Testis (tissue), 3 donors: ENCODE data around the gene LTN1. TPM values are rescaled to one million over a fixed set of nuclear protein-coding genes. Genes with fewer than 3 reads are reported as not detected.

Experiments used
- DNase-seq: peaks from one replicate; pipeline ENCODE4 v3.0.0-alpha.2; 2019
- H3K27ac ChIP-seq, 2 donors: fragments of 200-600 bp; sonication (generic); one replicate each; pipeline ENCODE4 v1.5.1; 2019
- H3K27me3 ChIP-seq: fragments of 200-600 bp; sonication (generic); one replicate; pipeline ENCODE4 v1.5.1; 2019
- H3K36me3 ChIP-seq: fragments of 200-600 bp; sonication (generic); one replicate; pipeline ENCODE4 v1.5.1; 2017; ENCODE audit warnings: low read depth; ENCODE audit errors: missing control alignments
- H3K4me1 ChIP-seq: fragments of 200-600 bp; sonication (generic); one replicate; pipeline ENCODE4 v1.5.1; 2019
- H3K4me3 ChIP-seq, 2 donors: fragments of 200-600 bp; sonication (generic); one replicate each; pipeline ENCODE4 v1.5.1; 2017 to 2019
- H3K9me3 ChIP-seq: fragments of 200-600 bp; sonication (generic); one replicate; pipeline ENCODE4 v1.5.1; 2017
- POLR2A ChIP-seq: fragments of 450-650 bp; IDR thresholded peaks from one replicate; pipeline ENCODE4 v1.6.1; 2017; ENCODE audit warnings: antibody characterized with exemption, mild to moderate bottlenecking, moderate library complexity
- WGBS, 2 donors: methylation state at CpG; one replicate each; pipeline ENCODE4 v1.1.5; 2018; 5-methylcytosine and 5-hydroxymethylcytosine counted together
- intact Hi-C: fragments of 100-400 bp; cut with DNase I; formaldehyde crosslinking; loops from one replicate; pipeline ENCODE4 v1.15.1; 2023; ENCODE audit warnings: low total_unique reads
- polyA plus RNA-seq: library from polyadenylated mRNA; stranded (reverse); fragments of 350-450 nt; fragmentation: Illumina TruSeq; extraction: RNeasy Lipid Tissue Mini Kit (QIAGEN cat#74804); gene quantifications from one replicate; pipeline ENCODE4 v1.2.3, GENCODE V29; 2014; ENCODE audit warnings: low read depth, low replicate concordance; ENCODE audit not compliant: insufficient read depth
- total RNA-seq, 2 donors: library from RNA; depleted of rRNA; stranded (reverse); fragments of >200 nt; gene quantifications; one replicate each; pipeline ENCODE4 v1.2.3, GENCODE V29; 2016
- TF ChIP-seq, protein P1 (sequence below), 3 experiments: fragments of 450-650 bp in 2 of 3; fragments of 200-600 bp in 1 of 3; sonication (generic) in 1 of 3; IDR thresholded peaks; one replicate each; pipeline ENCODE4 v1.5.1; 2016 to 2019; ENCODE audit warnings: antibody characterized with exemption in 3 of 3, mild to moderate bottlenecking in 2 of 3, moderate library complexity in 1 of 3

Gene LTN1
- total and polyA plus RNA-seq, 3 donors from 2014 or later: 22.1 to 47.2 (median 34.1) TPM

DNA sequence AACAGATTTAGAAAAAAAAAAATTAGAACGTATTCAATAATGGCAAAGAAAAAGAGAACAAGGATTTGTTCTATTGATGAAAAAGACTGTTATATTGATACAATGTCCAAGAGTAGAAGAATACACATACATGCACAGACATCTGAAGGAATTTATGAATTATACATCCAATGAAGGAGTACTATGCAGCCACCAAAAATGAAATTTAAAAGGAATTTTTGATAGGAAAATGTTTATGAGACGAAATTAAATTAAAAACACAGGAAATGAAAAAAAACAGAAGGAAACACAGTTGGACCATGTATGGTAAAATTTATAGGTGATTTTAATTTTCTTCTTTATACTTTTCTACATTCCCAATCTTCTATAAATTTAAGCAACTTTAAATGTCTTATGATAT is 110.3 kb downstream of the LTN1 start:
- H3K27me3 ChIP-seq: no peaks in the 10 kb centered on the region
- H3K4me3 ChIP-seq: no peak overlapping the region
- H3K36me3 ChIP-seq: no peaks in the 10 kb centered on the region
- H3K4me1 ChIP-seq: peaks cover 14% of the 10 kb centered on the region
- no peaks in the 10 kb centered on the region for H3K9me3 ChIP-seq
- TF ChIP-seq, protein P1, sequence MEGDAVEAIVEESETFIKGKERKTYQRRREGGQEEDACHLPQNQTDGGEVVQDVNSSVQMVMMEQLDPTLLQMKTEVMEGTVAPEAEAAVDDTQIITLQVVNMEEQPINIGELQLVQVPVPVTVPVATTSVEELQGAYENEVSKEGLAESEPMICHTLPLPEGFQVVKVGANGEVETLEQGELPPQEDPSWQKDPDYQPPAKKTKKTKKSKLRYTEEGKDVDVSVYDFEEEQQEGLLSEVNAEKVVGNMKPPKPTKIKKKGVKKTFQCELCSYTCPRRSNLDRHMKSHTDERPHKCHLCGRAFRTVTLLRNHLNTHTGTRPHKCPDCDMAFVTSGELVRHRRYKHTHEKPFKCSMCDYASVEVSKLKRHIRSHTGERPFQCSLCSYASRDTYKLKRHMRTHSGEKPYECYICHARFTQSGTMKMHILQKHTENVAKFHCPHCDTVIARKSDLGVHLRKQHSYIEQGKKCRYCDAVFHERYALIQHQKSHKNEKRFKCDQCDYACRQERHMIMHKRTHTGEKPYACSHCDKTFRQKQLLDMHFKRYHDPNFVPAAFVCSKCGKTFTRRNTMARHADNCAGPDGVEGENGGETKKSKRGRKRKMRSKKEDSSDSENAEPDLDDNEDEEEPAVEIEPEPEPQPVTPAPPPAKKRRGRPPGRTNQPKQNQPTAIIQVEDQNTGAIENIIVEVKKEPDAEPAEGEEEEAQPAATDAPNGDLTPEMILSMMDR (IDR thresholded peaks at IDR 0.05): no peak
- no peak for TF ChIP-seq POLR2A
- H3K27ac ChIP-seq: no peak overlapping the region
- no peak for DNase-seq
- 43 to 76% methylated on average over 2 of the region's 2 CpGs for WGBS, 2 donors
- intact Hi-C loops: no loop called here

Other genes starting within 250 kb of the LTN1 start
- 10 to 100 TPM; 10.3 to 19.5 TPM for gene RWDD2B, start 26.5 kb upstream of the LTN1 start, total RNA-seq
- 36.4 TPM for gene RWDD2B, start 26.5 kb upstream of the LTN1 start, polyA plus RNA-seq
- 10 to 100 TPM; 33.2 to 37.9 TPM for gene USP16, start 31.8 kb upstream of the LTN1 start, total RNA-seq
- gene USP16, start 31.8 kb upstream of the LTN1 start, polyA plus RNA-seq: 17.9 TPM
- 100 to 1,000 TPM; 116 to 121 TPM for gene CCT8, start 80.8 kb upstream of the LTN1 start, total RNA-seq
- 106 TPM for gene CCT8, start 80.8 kb upstream of the LTN1 start, polyA plus RNA-seq
- gene MAP3K7CL, start 137.8 kb upstream of the LTN1 start, total RNA-seq: 10 to 100 TPM; 15.3 to 16.1 TPM
- gene MAP3K7CL, start 137.8 kb upstream of the LTN1 start, polyA plus RNA-seq: 9.9 TPM